SK-N-MC (cell line): ENCODE results near the gene SAPCD2.

Source experiments
- EZH2 ChIP-seq: fragments of 200-600 bp; sonication (generic); IDR thresholded peaks from one replicate; pipeline ENCODE4 v1.6.1; 2017; ENCODE audit warnings: antibody characterized with exemption
- POLR2AphosphoS5 ChIP-seq: IDR thresholded peaks from 2 replicates; pipeline ENCODE4 v1.6.1; 2012; ENCODE audit warnings: mild to moderate bottlenecking, low read depth, low read length, borderline replicate concordance

DNA sequence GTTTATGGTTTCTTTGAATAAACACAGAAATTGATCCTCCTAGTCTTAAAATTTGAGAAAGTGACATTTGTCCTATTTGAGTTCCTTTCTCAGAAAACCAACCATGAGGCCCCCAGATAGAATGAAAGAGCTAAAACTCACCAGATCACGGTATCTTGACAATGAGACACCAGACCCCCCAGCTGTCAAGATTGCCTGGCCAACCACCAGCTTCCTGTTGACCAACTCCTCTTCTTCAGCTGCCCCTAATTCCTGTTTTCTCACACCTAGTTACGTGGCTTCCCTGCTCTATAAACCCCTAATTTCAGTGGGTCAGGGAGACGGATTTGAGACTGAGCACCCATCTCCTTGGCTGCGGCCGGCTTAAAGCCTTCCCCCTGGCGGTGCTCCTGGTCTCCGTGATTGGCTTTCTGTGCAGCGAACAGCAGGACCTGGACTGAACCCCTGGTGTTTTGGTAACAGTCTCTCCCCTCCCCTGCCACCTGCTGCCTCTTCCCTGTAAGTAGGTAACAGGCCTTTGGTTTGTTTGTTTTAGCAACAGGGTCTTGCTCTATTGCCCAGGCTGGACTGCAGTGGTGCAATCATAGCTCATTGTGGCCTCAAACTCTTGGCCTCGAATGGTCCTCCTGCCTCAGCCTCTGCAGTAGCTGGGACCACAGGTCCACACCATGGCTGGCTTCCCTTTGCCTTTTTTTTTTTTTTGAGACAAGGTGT, 11.7 kb downstream of the SAPCD2 start:
- TF ChIP-seq EZH2: no peak
- TF ChIP-seq POLR2AphosphoS5: no peak
